HG03469 (cell line): ENCODE data around the gene INF2.
"Not testable (repeated sequence)": the region's sequence is repeated elsewhere in the genome, so short reads cannot be mapped to it uniquely, and the experiment has no call there.

ENCODE experiments used
- ATAC-seq: cut with Tn5 transposase; IDR thresholded peaks from one replicate; pipeline ENCODE4 v1.9.1; 2021; ENCODE audit warnings: mild to moderate bottlenecking, moderate library complexity, moderate number of reproducible peaks; ENCODE audit not compliant: unreplicated experiment

INF2 gene

DNA sequence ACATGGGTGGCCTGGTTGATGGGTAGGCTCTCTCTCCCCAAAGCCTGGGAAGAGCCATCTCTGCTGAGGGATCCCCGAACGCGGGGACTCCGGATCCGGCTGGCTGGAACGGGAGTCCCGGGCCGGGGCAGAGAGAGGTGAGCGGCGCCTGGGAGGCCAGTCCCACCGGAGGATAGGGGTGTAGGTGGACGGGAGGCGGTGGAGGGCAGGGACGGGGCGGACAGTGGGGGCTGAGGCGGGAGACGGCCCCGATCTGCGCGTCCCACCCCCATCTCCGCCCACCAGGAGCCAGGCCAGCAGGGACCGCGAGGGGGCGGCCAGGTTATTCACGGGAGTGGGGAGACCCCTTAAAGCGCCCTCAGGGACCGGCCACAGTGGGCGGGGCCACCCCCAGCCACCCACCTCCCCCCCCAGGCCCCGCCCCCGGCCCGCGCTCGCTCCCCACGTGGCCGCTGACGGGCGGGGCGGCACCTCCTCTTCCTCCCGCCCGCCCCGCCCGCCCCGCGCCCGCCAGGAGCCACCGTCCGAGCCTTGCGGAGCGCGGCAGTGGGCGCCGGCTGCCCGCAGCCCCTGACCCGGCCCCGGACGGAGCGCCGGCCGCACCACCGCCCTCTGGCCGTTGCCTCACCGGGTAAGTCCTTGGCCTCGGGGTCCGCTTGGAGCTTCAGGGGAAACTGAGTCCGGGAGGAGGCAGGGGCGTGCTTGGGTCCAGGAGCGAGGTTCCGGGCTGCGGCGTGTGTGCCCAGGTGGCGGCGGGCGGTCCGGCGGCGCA is at the start of gene INF2:
Gene INF2 (plus strand): TSS at position 510 of the 772 bp plus-strand sequence. CDS start 11,748 bp downstream, outside the sequence.
- no peak for ATAC-seq

DNA sequence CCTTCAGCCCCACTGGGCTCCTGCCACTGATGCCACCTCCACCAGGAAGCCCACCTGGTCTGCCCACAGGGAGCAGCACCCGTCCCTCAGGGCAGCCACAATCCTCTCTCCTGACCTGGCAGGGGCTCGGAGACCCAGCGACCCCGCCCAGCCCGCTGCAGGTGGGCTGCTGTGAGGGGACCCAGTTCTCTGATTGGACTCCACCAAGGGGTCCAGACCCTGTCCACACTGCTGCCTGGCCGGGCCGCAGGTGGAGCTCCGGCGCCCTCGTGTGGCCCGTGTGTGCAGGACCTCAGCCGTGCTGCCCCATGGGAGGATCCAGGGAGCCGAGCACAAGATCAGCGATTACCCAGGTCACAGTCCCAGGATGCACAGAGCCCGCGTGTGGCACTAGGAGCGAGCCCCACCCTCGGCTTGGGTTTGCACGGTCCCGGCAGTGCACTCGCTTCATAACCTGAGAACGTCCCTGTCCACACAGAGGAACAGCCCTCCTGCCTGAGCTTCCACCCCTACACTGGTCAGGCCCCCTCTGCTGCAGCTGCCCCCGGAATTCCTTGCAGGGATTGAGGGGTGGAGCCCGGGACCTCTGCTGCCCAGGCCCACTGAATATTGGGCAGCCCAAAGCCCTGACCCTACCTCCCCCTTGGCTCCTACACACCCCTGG is 49.4 kb upstream of the INF2 start:
- no peak for ATAC-seq

DNA sequence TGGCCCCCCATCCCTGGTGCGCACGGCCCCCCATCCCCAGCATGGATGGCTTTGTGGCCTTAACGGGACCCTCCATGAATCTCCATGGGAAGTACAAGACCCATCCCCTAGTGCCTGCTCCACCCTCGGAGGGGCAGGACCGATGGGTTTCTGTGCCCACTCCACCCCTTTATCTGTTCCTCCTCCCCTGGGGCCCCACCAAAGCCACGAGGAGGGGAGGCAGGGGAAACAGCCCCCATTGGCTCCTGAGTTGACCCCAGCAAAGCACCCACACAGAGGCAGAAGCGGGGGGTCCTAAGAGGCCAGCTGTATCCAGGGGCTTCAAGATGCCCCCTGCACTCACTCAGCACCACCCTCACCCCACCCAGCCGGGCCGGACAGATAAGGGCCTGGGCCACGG is 48.7 kb upstream of the INF2 start:
- no peak for ATAC-seq

DNA sequence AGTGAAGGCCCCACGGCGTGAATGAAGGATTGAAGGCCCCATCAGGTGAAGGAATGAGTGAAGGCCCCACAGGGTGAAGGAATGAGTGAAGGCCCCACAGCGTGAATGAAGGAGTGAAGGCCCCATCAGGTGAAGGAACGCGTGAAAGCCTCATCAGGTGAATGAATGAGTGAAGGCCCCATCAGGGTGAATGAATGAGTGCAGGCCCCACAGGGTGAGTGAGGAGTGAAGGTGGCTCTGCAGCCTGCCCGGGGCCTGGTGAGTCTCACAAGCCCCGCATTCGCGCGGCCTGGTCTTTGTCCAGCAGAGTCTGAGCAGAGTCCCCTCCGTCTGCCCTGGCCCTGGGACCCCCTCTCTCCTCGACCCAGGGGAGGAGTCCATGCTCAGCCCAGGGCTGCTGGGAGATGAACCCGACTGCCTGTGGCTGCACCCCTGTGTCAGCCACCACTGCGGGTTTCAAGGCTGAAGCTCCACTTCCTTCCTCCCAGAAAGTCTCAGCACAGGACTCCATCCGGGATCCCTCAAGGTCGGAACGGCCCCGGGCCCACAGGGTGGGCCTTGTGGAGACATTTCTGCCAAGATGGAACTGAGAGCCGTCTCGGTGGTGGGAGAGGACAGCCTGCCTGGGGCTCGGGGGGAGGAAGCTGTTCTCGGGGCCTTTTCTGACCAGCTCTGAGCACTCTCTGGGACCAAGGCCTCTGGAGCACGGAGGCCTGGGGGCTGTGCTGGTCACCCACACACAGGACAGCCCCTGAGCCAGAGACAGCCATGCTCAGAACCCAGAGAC is 47.5 kb upstream of the INF2 start:
- ATAC-seq = no peak

DNA sequence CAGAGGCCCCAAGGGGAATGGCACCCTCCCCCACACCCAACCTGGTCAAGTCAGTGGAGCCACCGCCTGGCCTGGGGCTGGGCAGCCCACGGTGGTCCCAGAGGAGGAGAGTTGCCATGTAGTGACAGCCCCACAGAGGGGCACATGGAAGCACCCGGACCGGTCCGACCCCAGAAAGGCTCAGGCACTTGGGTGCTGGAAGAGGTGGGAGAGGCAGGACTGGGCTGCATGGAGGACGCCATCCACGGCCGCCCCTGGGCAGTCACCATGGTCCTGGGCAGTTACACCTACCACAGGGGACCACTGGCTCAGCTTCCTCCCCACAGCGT is 46.9 kb upstream of the INF2 start:
- no peak for ATAC-seq

DNA sequence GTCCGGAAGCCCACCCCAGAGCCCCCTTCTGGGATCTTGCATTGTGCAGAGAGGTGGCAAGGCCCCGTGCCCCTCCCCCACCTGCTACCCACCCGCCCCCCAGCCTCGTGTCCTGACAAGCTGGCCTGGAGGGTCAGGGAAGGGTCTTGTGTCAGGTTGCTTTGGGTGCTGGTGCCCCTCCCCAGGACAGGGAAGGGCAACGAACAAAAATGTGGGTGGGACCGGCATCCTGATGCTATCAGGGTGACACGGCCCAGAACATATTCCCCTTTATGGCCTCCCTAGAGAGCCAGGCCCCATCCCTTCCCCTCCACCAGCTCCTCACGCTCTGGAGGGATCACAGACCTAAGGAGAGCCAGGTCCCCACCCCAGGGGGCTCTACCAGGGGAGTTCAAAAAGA is 46.1 kb upstream of the INF2 start:
- ATAC-seq = no peak

DNA sequence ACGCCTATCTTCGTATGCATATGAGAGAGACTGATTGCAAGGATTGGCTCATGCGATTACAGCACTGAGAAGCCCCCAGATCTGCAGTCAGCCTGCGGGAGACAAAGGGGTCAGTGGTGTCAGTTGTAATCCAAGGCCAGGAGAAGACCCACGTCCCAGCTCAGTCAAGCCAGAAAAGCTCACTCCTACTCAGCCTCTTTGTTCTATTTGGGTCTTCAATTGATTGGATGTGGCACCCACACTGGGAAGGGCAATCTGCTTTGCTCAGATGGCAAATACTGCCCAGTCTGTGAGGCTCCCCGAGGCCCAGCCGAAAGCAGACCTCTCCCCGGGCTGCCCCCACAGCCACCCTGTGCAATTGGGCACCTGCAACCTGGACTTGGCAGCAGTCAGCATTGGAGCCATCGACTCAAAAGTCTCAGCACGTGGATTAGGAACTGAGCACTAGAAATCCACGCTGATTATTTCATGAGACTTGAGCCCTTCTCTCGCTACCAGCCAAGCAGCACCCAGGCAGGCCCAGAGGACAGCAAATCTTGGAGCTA is 45.3 kb upstream of the INF2 start:
- no peak for ATAC-seq

DNA sequence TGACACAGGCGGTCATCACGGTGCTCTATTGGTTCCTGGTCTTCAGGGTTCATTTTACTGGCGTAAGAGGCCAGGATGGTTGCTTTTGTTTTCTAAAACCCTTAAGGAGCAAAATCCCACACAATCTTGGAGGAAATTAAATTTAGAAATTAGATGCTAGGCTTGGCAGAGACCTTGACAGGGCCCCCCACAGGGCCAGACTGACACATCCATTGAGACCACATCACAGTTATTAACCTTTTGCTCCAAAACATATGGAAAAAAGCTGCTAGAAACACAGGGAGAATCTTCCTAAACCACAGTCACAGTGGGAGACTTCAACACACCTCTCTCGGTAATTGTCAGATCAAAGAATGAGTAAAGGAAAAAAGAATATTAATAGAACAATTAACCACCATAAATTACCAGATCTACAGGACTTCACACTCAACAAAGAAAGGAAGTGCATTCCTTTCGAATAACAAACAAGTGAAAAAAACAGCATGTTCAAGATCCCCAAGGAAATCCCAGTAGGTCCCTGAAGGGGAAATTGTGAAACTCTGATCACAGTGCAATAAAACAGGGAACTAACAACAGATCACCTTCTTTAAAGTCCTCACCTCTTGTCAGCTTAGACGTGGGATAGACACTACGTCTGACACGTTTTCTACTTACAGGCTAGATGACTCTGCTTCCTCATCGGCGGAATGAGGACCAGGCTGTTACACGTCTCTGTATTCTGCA is 44.6 kb upstream of the INF2 start:
- ATAC-seq = no peak

DNA sequence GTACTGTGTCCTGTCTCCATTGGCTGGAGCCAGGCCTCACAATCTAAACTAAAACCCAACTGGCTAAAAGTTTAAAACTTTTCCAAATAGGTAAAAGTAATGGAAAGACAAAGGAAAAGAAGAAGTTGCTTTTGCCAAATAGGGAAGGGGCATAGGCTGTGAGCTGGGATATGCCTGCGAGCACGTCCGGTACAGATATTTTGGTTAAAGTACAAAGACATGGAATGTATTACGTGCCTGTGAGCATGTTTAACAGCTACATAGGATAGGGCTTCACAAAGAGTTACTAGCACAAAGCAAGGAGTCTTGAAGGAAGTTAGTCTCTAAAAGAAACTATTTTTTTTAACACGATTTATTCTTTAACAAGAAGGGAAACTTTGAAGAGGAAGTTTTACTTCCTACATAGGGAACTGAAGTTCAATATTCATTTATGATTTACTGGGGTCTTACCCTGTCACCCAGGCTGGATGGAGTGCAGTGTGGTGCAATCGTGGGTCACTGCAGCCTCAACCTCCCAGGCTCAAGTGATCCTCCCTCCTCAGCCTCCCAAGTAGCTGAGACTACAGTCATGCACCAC is 41.9 kb upstream of the INF2 start:
- ATAC-seq = no peak

DNA sequence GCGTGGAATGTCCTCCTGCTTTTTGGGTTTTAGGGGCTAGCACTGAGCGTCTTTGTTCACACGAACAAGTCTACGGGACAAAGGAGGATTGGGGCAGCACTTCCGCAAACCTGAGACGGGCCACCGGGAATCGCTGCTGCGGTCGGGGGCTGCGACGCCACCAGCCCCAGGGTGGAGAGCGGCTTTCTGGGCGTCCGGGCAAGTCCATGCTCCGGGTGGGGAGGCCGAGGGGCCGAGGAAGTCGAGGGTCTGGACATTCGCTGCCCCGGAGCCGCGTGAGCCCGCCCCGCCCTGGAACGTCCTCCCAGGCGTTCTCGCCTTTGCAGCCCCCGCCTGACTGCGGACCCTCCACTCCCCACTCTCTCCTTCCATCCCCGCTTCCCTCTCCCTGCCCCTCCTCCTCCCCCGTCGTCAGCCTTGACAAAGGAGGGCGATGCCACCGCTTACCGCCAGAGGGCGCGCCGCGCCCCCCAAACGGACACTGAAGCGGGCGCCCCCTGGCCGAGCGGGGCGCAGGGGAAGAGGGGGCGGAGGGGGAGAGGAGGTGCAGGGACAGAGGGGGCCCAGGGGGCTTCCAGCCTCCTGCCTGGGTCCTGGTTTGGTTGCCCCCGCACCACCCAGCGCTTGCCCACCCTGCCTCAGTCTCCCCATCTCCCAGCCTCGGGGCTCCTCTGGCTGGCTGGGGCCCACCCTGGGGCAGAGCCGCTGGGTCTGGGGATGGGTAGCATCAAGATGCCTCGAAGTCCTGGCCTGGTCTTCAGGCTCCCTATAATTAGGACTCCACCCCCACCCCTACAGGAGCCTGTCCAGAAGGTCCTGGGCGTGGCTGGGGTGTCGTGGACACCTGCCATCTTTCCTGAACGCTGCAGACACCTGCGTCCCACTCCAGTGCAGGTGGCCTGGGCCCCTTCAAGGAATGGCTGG is 39.1 kb upstream of the INF2 start:
- ATAC-seq = no peak

DNA sequence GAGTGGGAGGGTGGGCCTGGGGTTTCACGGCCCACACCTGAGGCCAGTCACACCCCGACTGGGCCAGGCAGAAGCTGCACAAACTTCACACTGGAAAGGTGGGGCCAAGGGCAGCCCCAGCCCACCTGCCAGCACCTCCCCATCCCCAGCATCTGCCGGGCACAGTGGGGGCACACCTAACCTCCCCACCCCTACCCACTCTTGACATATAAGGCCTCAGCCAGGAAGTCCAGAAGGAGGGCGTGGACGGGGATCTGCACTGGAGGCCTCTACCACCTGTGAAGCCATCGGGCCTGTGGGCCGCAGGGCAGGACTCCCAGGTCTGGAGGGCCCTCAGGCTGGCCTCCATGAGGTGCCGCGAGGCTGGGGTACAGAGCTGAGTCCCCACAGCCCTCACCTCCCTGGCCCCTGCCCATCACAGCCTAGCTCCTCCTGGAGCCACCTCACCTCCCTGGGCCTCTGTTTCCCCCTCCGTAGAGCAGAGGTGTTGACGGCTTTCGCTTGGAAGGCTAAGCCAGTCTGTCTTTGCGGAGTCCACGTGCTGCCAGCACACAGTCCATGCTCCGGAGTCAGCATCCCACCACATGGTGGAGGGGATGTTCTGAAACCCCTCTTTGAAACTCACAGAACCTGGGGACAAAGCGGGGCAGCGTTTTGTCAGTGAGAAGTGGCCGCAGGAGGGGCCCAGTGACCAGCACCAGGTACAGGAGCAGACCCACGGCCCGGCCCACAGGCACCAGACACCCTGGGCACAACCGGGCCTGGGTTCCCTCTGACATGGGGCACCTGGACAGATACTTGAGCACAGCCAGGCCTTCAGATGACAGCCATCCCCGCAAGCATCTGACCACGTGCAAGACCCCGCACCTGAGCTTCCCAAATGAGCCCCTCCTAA is 38.2 kb upstream of the INF2 start:
- no peak for ATAC-seq

DNA sequence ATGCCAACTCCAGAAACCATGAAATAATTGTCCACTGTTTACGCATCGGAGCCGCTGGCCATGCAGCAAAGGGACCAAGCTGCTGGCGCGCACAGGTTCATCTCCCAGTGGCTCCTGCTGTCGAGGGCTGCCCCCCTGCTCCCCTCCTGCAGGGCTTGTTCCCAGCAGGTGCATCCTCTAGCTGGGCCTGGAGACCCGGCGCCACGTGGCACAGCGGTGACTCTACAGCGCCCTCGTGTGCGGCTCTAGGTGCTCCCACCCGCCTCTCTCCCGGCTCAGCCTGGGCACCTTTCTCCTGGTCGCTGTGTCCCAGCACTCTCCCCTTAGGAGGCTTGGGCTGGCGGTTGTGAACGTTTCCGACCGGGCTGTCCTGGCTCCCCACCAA is 37.5 kb upstream of the INF2 start:
- no peak for ATAC-seq

DNA sequence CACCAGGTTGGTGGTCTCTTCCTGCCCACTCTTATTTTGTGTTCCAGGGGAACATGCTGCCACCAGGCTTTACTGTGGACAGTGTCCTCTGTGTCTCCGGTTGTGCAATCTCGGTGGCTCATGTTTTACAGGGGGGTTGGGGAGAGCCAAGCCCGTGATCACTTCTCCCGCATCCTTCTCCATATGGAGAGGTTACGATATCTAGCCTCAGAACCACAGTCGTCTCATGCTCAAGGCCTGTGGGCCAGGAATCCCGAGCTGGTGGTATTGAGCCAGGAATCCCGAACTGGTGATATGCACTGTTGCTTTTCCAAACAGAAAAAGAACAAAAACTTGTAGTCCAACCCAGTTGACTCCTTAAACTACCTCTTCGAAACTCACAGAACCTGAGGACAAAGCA is 37.0 kb upstream of the INF2 start:
- no peak for ATAC-seq

DNA sequence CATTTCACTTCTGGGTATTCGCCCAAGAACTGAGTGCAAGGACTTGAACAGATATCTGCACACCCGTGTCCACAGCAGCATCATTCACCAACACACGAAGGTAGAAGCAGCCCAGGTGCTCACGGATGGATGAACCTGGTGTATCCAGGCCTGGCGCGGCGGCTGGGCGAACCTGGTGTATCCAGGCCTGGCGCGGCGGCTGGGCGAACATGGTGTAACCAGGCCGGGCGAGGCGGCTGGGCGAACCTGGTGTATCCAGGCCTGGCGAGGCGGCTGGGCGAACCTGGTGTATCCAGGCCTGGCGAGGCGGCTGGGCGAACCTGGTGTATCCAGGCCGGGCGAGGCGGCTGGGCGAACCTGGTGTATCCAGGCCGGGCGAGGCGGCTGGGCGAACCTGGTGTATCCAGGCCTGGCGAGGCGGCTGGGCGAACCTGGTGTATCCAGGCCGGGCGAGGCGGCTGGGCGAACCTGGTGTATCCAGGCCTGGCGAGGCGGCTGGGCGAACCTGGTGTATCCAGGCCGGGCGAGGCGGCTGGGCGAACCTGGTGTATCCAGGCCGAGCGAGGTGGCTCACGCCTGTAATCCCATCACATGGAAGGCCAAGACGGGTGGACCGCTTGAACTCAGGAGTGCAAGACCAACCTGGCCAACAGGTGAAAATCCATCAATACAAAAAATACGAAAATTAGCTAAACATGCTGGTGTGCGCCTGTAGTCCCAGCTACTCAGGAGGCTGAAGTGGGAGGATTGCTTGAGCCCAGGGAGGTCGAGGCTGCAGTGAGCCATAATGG is 36.1 kb upstream of the INF2 start:
- ATAC-seq = not testable (repeated sequence)

DNA sequence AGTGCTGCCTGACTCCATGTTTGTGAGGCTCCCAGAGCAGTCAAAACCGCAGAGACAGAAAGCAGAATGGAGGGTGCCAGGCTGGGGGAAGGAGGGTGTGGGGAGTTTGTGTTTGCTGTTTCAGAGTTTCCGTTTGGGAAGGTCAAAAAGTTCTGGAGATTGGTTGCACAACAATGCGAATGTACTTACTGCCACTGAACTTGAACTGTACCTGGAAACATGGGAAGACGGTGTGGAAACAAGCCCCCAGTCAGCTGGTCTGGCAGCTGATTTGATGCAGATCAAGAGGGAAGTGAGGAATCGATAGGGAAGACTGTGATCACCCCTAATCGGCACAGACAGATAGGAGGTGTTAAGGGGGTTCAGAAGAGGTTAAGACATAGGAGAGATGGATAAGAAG is 35.3 kb upstream of the INF2 start:
- ATAC-seq = no peak

DNA sequence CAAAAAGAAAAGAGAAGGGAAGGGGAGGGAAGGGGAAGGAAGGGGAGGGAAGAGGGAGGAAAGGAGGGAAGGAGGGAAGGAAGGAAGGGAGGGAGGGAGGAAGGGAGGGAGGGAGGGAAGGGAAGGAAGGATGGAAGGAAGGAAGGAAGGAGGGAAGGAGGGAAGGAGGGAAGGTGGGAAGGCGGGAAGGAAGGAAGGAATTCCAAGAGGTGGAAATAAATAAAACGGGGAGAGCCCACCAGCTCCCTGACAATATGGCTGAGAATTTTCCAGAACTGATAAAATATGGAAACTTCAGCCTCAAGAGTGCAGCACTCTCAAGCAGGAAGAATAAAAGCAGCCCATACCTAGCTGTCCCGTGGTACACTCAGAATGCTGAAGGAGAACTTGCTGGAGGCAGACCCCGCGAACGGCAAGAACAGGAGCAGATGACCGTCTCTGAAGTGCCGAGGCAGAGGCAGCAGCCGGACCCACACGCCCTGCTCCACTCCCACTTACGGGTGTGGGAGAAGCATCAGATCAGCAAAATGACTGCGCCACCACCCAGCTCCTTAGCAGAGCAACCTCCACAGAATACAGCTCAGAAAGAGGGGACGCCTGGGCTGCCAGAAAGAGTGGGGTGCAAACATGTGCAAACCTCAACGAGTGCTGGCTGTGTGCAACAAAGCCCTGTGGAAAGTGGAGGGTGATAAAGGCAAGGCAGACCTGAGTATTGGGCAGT is 34.1 kb upstream of the INF2 start:
- ATAC-seq = no peak
